Measurements from ENCODE around the gene SLC9A5. TPM values are rescaled to one million over a fixed set of nuclear protein-coding genes. Genes with fewer than 3 reads are reported as not detected.

The SLC9A5 gene
- total and polyA plus RNA-seq, 9 of the 15 experiments (the other 6 are each of a cell fraction or from before 2014, with no cell fraction given) = 0.06 to 3.1 (median 1.2) TPM

- TF ChIP-seq ZNF699 (CRISPR knock-in tag; IDR thresholded peaks at IDR 0.05; ENCODE audit: insufficient replicate concordance) = no peak
- no peak for TF ChIP-seq CSDE1 (IDR thresholded peaks at IDR 0.05)
- TF ChIP-seq, protein P1, sequence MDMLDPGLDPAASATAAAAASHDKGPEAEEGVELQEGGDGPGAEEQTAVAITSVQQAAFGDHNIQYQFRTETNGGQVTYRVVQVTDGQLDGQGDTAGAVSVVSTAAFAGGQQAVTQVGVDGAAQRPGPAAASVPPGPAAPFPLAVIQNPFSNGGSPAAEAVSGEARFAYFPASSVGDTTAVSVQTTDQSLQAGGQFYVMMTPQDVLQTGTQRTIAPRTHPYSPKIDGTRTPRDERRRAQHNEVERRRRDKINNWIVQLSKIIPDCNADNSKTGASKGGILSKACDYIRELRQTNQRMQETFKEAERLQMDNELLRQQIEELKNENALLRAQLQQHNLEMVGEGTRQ (CRISPR knock-in tag; IDR thresholded peaks at IDR 0.05) = peak; percentile 90
- no peak for TF ChIP-seq SRSF9 (IDR thresholded peaks at IDR 0.05; ENCODE audit: borderline replicate concordance, low read depth, low read length)
- TF ChIP-seq DNMT1 (IDR thresholded peaks at IDR 0.05) = no peak
- no peak for TF ChIP-seq RBM14 (IDR thresholded peaks at IDR 0.05; ENCODE audit: borderline replicate concordance, insufficient read depth, low read depth, low read length)
- no peak for TF ChIP-seq TSHZ1 (CRISPR knock-in tag; IDR thresholded peaks at IDR 0.05)
- TF ChIP-seq, protein P2, sequence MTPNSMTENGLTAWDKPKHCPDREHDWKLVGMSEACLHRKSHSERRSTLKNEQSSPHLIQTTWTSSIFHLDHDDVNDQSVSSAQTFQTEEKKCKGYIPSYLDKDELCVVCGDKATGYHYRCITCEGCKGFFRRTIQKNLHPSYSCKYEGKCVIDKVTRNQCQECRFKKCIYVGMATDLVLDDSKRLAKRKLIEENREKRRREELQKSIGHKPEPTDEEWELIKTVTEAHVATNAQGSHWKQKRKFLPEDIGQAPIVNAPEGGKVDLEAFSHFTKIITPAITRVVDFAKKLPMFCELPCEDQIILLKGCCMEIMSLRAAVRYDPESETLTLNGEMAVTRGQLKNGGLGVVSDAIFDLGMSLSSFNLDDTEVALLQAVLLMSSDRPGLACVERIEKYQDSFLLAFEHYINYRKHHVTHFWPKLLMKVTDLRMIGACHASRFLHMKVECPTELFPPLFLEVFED (CRISPR knock-in tag; conservative IDR thresholded peaks at IDR 0.05) = no peak
- TF ChIP-seq ZBED1 (IDR thresholded peaks at IDR 0.05) = no peak
- TF ChIP-seq NFE2L1 (tag; IDR thresholded peaks at IDR 0.05; ENCODE audit: borderline replicate concordance, low read depth) = no peak
- TF ChIP-seq CHCHD3 (CRISPR knock-in tag; IDR thresholded peaks at IDR 0.05) = no peak
- 0 out of 2 replicates have a peak, but pooled peaks have one; percentile 4 for TF ChIP-seq MTA2 (IDR thresholded peaks at IDR 0.05; ENCODE audit: low read depth)
- no peak; the same call in 1 of the 2 replicates for TF ChIP-seq RHOXF2B (CRISPR knock-in tag; conservative IDR thresholded peaks at IDR 0.05)
- TF ChIP-seq, protein P3, sequence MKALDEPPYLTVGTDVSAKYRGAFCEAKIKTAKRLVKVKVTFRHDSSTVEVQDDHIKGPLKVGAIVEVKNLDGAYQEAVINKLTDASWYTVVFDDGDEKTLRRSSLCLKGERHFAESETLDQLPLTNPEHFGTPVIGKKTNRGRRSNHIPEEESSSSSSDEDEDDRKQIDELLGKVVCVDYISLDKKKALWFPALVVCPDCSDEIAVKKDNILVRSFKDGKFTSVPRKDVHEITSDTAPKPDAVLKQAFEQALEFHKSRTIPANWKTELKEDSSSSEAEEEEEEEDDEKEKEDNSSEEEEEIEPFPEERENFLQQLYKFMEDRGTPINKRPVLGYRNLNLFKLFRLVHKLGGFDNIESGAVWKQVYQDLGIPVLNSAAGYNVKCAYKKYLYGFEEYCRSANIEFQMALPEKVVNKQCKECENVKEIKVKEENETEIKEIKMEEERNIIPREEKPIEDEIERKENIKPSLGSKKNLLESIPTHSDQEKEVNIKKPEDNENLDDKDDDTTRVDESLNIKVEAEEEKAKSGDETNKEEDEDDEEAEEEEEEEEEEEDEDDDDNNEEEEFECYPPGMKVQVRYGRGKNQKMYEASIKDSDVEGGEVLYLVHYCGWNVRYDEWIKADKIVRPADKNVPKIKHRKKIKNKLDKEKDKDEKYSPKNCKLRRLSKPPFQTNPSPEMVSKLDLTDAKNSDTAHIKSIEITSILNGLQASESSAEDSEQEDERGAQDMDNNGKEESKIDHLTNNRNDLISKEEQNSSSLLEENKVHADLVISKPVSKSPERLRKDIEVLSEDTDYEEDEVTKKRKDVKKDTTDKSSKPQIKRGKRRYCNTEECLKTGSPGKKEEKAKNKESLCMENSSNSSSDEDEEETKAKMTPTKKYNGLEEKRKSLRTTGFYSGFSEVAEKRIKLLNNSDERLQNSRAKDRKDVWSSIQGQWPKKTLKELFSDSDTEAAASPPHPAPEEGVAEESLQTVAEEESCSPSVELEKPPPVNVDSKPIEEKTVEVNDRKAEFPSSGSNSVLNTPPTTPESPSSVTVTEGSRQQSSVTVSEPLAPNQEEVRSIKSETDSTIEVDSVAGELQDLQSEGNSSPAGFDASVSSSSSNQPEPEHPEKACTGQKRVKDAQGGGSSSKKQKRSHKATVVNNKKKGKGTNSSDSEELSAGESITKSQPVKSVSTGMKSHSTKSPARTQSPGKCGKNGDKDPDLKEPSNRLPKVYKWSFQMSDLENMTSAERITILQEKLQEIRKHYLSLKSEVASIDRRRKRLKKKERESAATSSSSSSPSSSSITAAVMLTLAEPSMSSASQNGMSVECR (CRISPR knock-in tag; IDR thresholded peaks at IDR 0.05) = peak; percentile 92
- TF ChIP-seq YBX1 (IDR thresholded peaks at IDR 0.05) = no peak
- TF ChIP-seq ESRRA (IDR thresholded peaks at IDR 0.05; ENCODE audit: borderline replicate concordance, low read depth) = no peak
These were observed 2.6 kb upstream of the SLC9A5 start (continued) for GRCh38 chr16:67246081-67246755.

Data from K562 (cell line).